Measurements from ENCODE around the gene MAGIX.
"Not testable (repeated sequence)": the region's sequence is repeated elsewhere in the genome, so short reads cannot be mapped to it uniquely, and the experiment has no call there.

Gene MAGIX

GRCh38 chrX:49162620-49163019 is at the start of gene MAGIX:
MAGIX (plus strand) TSS chrX:49162758; CDS start chrX:49162890, 132 bp downstream.
- no peak for TF ChIP-seq CTCF (IDR thresholded peaks at IDR 0.05; ENCODE audit: borderline replicate concordance, control extremely low read depth, extremely low read depth, insufficient read depth, missing control alignments)
- no peak for DNase-seq (ENCODE audit: low spot score)
- in situ Hi-C loops (cut with MboI; ENCODE audit: low sequenced_read_pairs, unreplicated experiment), result no loop called here

- in situ Hi-C loops (cut with MboI; ENCODE audit: low sequenced_read_pairs, unreplicated experiment), result no loop called here
- TF ChIP-seq CTCF (IDR thresholded peaks at IDR 0.05; ENCODE audit: borderline replicate concordance, control extremely low read depth, extremely low read depth, insufficient read depth, missing control alignments), result no peak
- no peak for DNase-seq (ENCODE audit: low spot score)
Observed at GRCh38 chrX:49116076-49116475, 46.5 kb upstream of the MAGIX start.

- DNase-seq (ENCODE audit: low spot score), result no peak
- no peak for TF ChIP-seq CTCF (IDR thresholded peaks at IDR 0.05; ENCODE audit: borderline replicate concordance, control extremely low read depth, extremely low read depth, insufficient read depth, missing control alignments)
- in situ Hi-C loops (cut with MboI; ENCODE audit: low sequenced_read_pairs, unreplicated experiment), result no loop called here
Observed at GRCh38 chrX:49116716-49117115, 45.8 kb upstream of the MAGIX start.

GRCh38 chrX:49117581-49117980 is 45.0 kb upstream of the MAGIX start:
- DNase-seq (ENCODE audit: low spot score), result no peak
- in situ Hi-C loops (cut with MboI; ENCODE audit: low sequenced_read_pairs, unreplicated experiment), result no loop called here
- no peak for TF ChIP-seq CTCF (IDR thresholded peaks at IDR 0.05; ENCODE audit: borderline replicate concordance, control extremely low read depth, extremely low read depth, insufficient read depth, missing control alignments)

GRCh38 chrX:49120091-49120490 is 42.5 kb upstream of the MAGIX start:
- in situ Hi-C loops (cut with MboI; ENCODE audit: low sequenced_read_pairs, unreplicated experiment), result no loop called here
- no peak for DNase-seq (ENCODE audit: low spot score)
- no peak for TF ChIP-seq CTCF (IDR thresholded peaks at IDR 0.05; ENCODE audit: borderline replicate concordance, control extremely low read depth, extremely low read depth, insufficient read depth, missing control alignments)

GRCh38 chrX:49122499-49122898 is 40.1 kb upstream of the MAGIX start:
- in situ Hi-C loops (cut with MboI; ENCODE audit: low sequenced_read_pairs, unreplicated experiment), result no loop called here
- DNase-seq (ENCODE audit: low spot score), result no peak
- TF ChIP-seq CTCF (IDR thresholded peaks at IDR 0.05; ENCODE audit: borderline replicate concordance, control extremely low read depth, extremely low read depth, insufficient read depth, missing control alignments), result no peak

GRCh38 chrX:49127742-49128258 is 34.8 kb upstream of the MAGIX start:
- DNase-seq (ENCODE audit: low spot score); in situ Hi-C loops (cut with MboI; ENCODE audit: low sequenced_read_pairs, unreplicated experiment): not testable (repeated sequence)
